GM20431 (cell line): ENCODE measurements around the gene FASTK.
"Not testable (repeated sequence)": the region's sequence is repeated elsewhere in the genome, so short reads cannot be mapped to it uniquely, and the experiment has no call there.

Experiments used
- in situ Hi-C: fragments of 300-500 bp; cut with MseI, MboI; formaldehyde crosslinking; loops from one replicate; pipeline ENCODE4 v1.15.0; 2020; ENCODE audit warnings: low sequenced_read_pairs; ENCODE audit not compliant: unreplicated experiment

The FASTK gene

DNA sequence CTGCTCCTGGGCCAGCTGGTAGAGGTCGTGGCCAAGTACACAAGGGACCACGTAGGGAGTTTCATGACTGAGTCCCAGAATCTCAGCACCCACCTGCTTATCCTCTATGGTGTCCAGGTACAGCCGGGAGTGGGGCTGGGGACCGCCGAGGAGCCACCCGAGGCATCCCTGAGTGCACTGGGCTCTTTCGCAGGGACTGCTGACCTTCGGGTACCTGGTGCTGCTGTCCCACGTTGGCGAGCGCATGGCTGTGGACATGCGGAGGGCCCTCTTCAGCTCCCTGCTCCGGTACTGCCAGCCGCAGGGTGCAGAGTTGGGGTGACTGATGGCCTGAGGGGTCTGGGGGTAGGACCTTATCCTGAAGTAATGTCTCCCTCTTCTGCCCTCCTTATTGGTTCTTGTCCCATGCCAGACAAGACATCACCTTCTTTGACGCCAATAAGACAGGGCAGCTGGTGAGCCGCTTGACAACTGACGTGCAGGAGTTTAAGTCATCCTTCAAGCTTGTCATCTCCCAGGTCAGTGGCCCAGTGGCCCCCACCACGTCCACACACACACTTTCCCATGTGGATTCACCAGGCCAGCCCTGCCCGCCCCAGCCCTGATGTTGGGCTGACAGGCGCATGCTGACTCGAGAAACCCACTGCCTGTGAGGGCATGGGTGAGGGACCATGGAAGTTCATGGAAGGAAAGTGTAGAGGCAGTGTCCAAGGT is 46.1 kb downstream of the FASTK start:
- in situ Hi-C loops = no loop called here

DNA sequence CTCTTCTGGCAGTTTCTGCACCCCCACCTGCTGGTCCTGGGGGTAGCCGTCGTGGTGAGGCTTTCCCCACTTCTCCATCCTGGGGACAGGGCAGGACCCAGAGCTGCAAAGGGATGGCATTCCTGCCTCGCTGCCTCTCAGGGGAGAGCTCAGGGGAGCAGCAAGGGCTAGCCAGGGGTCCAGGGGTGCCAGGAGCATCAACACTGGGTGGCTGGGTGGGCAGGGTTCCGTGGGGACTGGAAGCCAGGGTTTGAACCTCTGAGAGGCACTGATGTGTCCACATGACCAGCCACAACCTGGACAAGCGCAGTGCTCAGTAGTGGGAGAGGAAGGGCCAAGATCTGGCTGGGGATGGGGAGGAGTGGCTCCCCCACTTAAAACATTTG is 46.8 kb downstream of the FASTK start:
- in situ Hi-C loops = no loop called here

DNA sequence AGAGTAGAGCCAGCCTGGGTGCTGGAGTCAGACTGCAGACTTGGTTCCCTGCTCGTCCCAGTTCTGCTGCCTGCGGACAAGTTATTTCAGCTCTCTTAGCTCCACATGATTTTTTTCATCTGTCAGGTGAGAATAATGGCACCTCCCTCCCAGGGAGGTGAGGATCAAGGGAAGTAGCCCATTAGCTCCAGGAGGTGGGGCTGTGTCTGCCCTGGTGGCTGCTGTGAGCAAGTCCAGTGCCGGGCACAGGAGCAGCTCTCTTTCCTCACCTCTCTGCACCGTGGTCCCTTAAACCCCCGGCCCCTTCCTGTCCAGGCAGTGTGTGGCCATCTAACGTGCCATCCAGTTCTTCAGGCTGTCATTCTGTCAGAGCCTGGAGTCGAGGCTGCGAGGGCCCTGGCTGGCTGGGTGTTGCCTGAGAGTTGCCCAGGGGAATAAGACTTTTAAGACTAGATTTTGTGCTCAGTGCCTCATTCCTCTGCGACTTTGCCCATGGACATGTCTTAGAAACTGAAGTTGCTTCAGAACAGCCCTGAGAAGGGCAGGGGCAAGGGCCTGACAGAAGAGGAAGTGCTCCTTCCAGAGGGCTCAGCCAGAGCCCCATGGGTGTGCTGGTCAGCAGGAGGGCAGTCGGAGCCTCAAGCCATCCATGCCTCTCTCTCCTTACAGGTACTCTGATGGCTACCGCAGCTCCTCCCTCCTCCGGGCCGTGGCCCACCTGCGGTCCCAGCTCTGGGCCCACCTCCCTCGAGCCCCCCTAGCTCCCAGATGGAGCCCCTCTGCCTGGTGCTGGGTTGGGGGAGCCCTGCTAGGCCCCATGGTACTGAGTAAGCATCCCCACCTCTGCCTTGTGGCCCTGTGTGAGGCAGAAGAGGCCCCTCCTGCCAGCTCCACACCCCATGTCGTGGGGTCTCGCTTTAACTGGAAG is 47.4 kb downstream of the FASTK start:
- in situ Hi-C loops = no loop called here

DNA sequence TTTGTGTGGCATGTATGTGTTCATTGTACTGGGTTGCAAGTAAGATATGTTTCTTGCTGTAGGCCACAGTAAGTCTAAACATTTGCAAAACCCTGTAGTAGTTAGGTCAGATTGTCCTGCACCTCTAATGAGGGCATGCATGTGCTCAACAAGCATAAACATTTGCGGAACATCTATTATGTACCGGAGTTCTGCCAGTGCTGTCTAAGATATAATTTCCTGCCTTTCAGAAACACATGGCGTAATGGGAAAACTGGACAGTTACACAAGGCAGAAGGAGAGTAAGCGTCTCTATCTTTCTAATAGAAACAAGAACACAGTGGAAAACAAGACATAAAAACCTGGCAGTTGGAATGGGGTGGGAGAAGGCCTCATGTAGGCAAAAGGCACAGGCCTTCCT is 49.6 kb downstream of the FASTK start:
- in situ Hi-C loops = no loop called here

DNA sequence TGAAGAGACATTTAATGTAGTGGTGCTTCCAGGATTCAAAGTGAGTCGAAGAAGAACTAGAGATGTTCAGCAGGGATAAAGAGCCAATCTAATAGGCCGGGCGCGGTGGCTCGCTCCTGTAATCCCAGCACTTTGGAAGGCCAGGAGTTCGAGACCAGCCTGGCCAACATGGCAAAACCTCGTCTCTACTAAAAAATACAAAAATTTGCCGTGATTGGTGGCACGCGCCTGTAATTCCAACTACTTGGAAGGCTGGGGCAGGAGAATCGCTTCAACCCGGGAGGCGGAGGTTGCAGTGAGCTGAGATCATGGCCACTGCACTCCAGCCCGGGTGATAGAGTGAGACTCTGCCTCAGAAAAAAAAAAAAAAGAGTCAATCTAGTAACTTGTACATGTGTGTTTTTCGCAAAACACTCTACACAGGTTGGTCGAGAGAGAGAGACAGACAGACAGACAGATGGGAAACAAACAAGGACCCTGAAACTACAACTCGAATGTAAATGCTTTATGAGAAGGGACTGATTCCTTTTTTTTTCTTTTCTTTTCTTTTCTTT is 51.6 kb downstream of the FASTK start:
- in situ Hi-C loops = no loop called here

DNA sequence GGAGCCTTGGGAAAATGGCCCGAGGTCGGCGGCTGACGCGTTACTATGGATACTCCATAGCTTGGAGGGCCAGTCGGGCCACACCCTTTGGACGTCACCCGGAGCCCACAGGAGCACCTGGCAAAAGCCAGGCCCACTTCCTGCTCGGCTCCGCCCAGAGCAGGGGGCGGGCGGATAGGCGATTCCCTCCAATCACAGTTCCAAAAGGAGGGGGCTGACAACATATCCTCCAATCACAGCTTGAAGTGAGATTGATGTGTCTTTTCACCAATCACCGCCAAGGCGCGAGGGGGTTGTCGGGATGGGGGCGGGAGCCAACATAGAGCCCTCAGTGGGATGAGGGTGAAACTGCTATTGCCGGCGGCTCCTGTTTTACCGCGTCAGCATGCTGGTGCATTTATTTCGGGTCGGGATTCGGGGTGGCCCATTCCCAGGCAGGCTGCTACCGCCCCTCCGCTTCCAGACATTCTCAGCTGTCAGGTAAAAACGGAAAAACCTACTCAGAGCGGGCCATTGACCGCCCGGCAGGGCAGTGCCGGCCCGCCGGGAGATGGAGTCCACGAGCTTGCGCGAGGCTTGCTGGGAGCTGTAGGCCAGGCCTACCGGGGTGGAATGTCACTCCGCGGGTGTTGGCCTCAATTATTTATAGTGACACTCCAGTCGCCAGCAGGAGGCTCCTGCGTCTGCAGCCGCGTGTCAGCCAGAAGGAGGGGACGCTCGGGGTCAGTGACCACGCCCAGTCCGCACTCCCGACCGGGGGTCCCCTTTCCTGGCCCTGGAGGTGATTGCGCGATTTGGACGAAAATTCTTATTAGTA is 52.3 kb downstream of the FASTK start, which contains the start of gene ABCB8:
Gene ABCB8 (plus strand): TSS at position 320 of the 817 bp plus-strand sequence. CDS start 66 bp downstream, at position 386.
- in situ Hi-C loops = no loop called here

DNA sequence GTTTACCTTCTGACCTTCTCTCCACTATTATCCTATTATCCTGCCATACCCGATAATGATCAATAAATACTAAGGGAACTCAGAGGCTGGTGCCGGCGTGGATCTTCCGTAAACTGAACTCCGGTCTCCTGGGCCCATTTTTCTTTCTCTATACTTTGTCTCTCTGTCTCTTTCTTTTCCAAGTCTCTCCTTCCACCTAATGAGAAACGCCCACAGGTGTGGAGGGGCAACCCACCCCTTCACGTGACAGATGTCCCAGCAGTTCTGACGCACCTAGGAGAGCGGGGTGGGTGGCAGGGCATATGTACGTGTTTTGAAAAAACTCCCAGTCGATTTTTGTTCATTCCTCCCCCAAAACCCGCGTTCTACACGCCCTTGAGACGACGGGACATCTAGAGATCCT is 52.9 kb downstream of the FASTK start:
- in situ Hi-C loops = not testable (repeated sequence)

DNA sequence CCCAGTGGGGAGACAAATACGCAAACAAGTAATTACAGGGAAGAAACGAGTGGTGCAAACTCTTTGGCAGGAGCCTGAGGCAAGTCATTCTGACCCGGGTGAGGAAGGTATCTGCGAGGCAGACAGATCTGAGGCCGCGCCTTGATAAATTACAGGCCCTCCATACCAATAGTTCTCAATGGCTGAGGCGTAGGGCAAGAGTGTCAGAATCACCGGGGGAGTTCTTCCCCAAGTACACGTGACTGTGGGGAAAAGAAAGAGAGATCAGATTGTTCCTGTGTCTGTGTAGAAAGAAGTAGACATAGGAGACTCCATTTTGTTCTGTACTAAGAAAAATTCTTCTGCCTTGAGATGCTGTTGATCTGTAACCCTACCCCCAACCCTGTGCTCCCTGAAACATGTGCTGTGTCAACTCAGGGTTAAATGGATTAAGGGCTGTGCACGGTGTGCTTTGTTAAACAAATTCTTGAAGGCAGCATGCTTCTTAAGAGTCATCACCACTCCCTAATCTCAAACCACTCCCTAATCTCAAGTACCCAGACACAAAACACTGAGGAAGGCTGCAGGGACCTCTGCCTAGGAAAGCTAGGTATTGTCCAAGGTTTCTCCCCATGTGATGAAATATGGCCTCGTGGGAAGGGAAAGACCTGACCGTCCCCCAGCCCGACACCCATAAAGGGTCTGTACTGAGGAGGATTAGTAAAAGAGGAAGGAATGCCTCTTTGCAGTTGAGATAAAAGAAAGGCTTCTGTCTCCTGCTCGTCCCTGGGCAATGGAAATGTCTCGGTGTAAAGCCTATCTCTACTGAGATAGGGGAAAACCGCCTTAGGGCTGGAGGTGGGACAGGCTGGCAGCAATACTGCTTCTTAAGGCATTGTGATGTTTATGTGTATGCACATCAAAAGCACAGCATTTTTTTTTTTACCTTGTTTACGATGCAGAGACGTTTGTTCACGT is 53.6 kb downstream of the FASTK start:
- in situ Hi-C loops = not testable (repeated sequence)
